Hair follicle dermal papilla cell (primary cell): ENCODE data around the gene SH3D21. TPM values are rescaled to one million over a fixed set of nuclear protein-coding genes. Genes with fewer than 3 reads are reported as not detected.

Experiments used
- total RNA-seq: library from RNA; depleted of rRNA; stranded (reverse); fragments of >200 nt; gene quantifications from 2 replicates; pipeline ENCODE4 v1.2.3, GENCODE V29; 2012

The SH3D21 gene
- total RNA-seq: 5.7 and 7.2 TPM in 2 replicates

DNA sequence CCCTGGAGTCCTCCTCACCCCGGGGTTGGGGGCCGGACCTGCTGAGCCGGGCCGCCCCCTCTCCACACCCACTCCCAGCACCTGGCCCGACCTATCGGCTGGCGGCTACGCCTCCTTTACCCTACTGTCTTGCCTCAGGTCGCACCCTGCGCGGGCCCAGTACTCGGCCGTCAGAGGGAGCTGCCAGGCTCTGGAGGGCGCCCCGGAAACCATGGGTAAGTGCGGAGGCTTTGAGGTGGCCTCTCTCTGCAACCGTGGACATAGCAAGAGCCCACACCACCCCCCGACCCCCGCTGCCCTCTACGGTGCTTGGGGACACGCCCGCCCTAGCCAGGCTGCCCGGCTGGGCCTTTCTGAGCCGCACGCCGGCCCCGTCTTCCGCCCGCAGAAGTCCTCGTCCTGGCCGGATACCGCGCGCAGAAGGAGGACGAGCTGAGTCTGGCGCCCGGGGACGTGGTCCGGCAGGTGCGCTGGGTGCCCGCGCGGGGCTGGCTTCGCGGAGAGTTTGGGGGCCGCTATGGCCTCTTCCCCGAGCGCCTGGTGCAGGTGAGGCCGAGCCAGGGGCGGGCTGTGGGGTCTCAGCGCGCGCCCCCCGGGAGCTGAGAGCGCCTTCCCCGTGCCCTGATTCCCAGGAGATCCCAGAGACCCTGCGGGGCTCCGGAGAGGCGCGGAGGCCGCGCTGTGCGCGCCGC is at the start of gene SH3D21:
TSS of gene SH3D21 (plus strand) at position 159 of the 692 bp plus-strand sequence. CDS start at position 212, 53 bp downstream.

DNA sequence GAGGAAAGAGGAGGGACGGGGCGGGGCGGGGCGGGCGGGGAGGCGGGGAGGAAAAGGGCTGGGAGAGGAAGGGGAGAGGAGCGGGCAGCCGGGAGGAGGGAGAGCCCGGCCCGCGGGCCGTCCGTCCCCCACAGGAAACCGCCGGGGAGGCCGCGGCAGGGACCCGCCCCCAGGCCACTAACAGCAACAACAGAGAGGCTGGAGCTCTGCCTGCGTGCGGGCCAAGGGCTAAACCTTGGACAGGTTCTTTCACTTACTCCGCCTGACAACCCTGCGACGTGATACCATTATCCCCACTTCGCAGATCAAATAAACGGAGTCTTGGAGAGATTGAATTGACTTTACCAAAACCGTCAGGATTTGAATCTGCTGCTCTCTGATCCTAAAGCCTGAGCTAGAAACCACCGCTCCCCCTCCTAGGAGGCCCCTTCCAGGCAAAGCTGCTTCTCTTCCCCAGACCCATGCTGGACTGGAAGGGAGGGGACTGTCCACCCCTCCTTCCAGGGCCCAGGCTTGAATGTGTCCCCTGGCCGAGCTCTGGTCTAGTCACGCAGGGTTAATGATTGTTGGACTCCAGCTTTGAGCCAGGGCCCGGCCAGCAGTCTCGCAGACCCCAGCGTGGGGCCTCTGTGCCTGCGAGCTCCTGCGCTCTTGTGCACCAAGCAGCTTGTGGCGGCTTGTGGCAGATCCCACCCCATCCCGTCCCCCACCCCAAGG is 17.6 kb downstream of the SH3D21 start, which contains the start of gene EVA1B:
TSS of gene EVA1B (minus strand) at position 10 of the 717 bp plus-strand sequence. CDS start 608 bp downstream, outside the sequence.

Other genes with a start within 250 kb of the SH3D21 start
- 0.12 TPM in 1 of 2 replicates, not detected in the other for gene TEKT2, start 222.3 kb upstream of the SH3D21 start, total RNA-seq
- gene ADPRS, start 217.5 kb upstream of the SH3D21 start, total RNA-seq: 27.1 and 31.8 TPM in 2 replicates
- gene COL8A2, start 181.1 kb upstream of the SH3D21 start, total RNA-seq: 38.0 and 39.0 TPM in 2 replicates
- 72.9 and 114 TPM in 2 replicates for gene TRAPPC3, start 156.9 kb upstream of the SH3D21 start, total RNA-seq
- 159 and 182 TPM in 2 replicates for gene MAP7D1, start 150.2 kb upstream of the SH3D21 start, total RNA-seq
- gene THRAP3, start 81.9 kb upstream of the SH3D21 start, total RNA-seq: 119 and 123 TPM in 2 replicates
- 189 and 272 TPM in 2 replicates for gene EVA1B, start 17.3 kb downstream of the SH3D21 start, total RNA-seq
- gene STK40, start 79.6 kb downstream of the SH3D21 start, total RNA-seq: 20.4 and 22.9 TPM in 2 replicates
- 8.8 and 9.0 TPM in 2 replicates for gene LSM10, start 91.5 kb downstream of the SH3D21 start, total RNA-seq
- gene OSCP1, start 144.1 kb downstream of the SH3D21 start, total RNA-seq: 10.3 and 10.5 TPM in 2 replicates
- gene MRPS15, start 158.0 kb downstream of the SH3D21 start, total RNA-seq: 44.2 and 47.9 TPM in 2 replicates
- gene CSF3R, start 176.5 kb downstream of the SH3D21 start, total RNA-seq: 0.97 TPM in 1 of 2 replicates, not detected in the other